Ascending aorta (tissue), 2 donors: ENCODE measurements around the gene LIN7A. TPM values are rescaled to one million over a fixed set of nuclear protein-coding genes. Genes with fewer than 3 reads are reported as not detected.

Experiments
- DNase-seq, 2 donors: peaks; one replicate each; pipeline ENCODE4 v3.0.0-alpha.2; 2019; ENCODE audit warnings: low spot score in 2 of 2
- H3K27ac ChIP-seq, 2 donors: fragments of 200-600 bp; sonication (generic); one replicate each; pipeline ENCODE4 v1.5.1; 2016 to 2017; ENCODE audit warnings: mild to moderate bottlenecking in 1 of 2
- H3K27me3 ChIP-seq: fragments of 200-600 bp; sonication (generic); one replicate; pipeline ENCODE4 v1.5.1; 2017
- H3K36me3 ChIP-seq, 2 donors: fragments of 200-600 bp; sonication (generic); one replicate each; pipeline ENCODE4 v1.5.1; 2016
- H3K4me1 ChIP-seq, 2 donors: fragments of 200-600 bp; sonication (generic); one replicate each; pipeline ENCODE4 v1.5.1; 2016 to 2017; ENCODE audit warnings: mild to moderate bottlenecking in 1 of 2
- H3K4me3 ChIP-seq, 2 donors: fragments of 200-600 bp; sonication (generic); one replicate each; pipeline ENCODE4 v1.5.1; 2016 to 2017; ENCODE audit warnings: mild to moderate bottlenecking in 1 of 2
- H3K9me3 ChIP-seq, 2 donors: fragments of 200-600 bp; sonication (generic); one replicate each; pipeline ENCODE4 v1.5.1; 2016
- CTCF ChIP-seq, 3 experiments: fragments of 200-600 bp in 2 of 3; fragments of 450-650 bp in 1 of 3; sonication (generic) in 2 of 3; IDR thresholded peaks; one replicate each; pipeline ENCODE4 v1.5.1; 2016 to 2019; ENCODE audit warnings: antibody characterized with exemption in 3 of 3, mild to moderate bottlenecking in 1 of 3, moderate library complexity in 1 of 3
- intact Hi-C: fragments of 100-400 bp; cut with DNase I; formaldehyde crosslinking; loops from one replicate; pipeline ENCODE4 v1.15.1; 2023
- total RNA-seq: library from RNA; depleted of rRNA; stranded (reverse); fragments of >200 nt; gene quantifications from one replicate; pipeline ENCODE4 v1.1.0, GENCODE V29; 2016

LIN7A gene
- total RNA-seq, 1 donor from 2014 or later = 4.6 TPM

GRCh38 chr12:80901661-80902060 lies 36.1 kb downstream of the LIN7A start:
- H3K9me3 ChIP-seq = no peaks in the 10 kb centered on the region
- no peaks in the 10 kb centered on the region for H3K27me3 ChIP-seq
- no peak for TF ChIP-seq CTCF (IDR thresholded peaks at IDR 0.05)
- H3K36me3 ChIP-seq = no peaks in the 10 kb centered on the region
- H3K27ac ChIP-seq = no peak overlapping the region
- intact Hi-C loops = no loop called here
- no peak overlapping the region for H3K4me3 ChIP-seq
- no peaks in the 10 kb centered on the region for H3K4me1 ChIP-seq
- no peak for DNase-seq

- TF ChIP-seq CTCF (IDR thresholded peaks at IDR 0.05) = no peak
Observed at GRCh38 chr12:80895240-80895639, 42.5 kb downstream of the LIN7A start.

GRCh38 chr12:80894179-80894578 lies 43.6 kb downstream of the LIN7A start:
- intact Hi-C loops = no loop called here
- TF ChIP-seq CTCF (IDR thresholded peaks at IDR 0.05) = no peak
- DNase-seq = no peak
- H3K36me3 ChIP-seq = no peaks in the 10 kb centered on the region
- no peaks in the 10 kb centered on the region for H3K9me3 ChIP-seq
- H3K4me1 ChIP-seq = no peaks in the 10 kb centered on the region
- no peak overlapping the region for H3K27ac ChIP-seq
- no peak overlapping the region for H3K4me3 ChIP-seq
- no peaks in the 10 kb centered on the region for H3K27me3 ChIP-seq

More at GRCh38 chr12:80895240-80895639, 42.5 kb downstream of the LIN7A start:
- Histone ChIP-seq H3K27ac (no peak overlapping the region), H3K27me3 (no peaks in the 10 kb centered on the region), H3K36me3 (no peaks in the 10 kb centered on the region), H3K4me1 (no peaks in the 10 kb centered on the region), H3K9me3 (no peaks in the 10 kb centered on the region), H3K4me3 (no peak overlapping the region)
- intact Hi-C loops = no loop called here
- no peak for DNase-seq

- H3K4me1 ChIP-seq = no peaks in the 10 kb centered on the region
- no peaks in the 10 kb centered on the region for H3K9me3 ChIP-seq
- no peak overlapping the region for H3K4me3 ChIP-seq
- H3K27me3 ChIP-seq = no peaks in the 10 kb centered on the region
- intact Hi-C loops = no loop called here
- H3K27ac ChIP-seq = no peak overlapping the region
- no peak for DNase-seq
- H3K36me3 ChIP-seq = no peaks in the 10 kb centered on the region
- TF ChIP-seq CTCF (IDR thresholded peaks at IDR 0.05) = no peak
Observed at GRCh38 chr12:80892597-80893445, 44.9 kb downstream of the LIN7A start.

- Histone ChIP-seq H3K4me3 (no peak overlapping the region), H3K27ac (no peak overlapping the region), H3K4me1 (no peaks in the 10 kb centered on the region), H3K27me3 (no peaks in the 10 kb centered on the region), H3K9me3 (no peaks in the 10 kb centered on the region), H3K36me3 (no peaks in the 10 kb centered on the region)
- DNase-seq = no peak
- no peak for TF ChIP-seq CTCF (IDR thresholded peaks at IDR 0.05)
- intact Hi-C loops = no loop called here
Observed at GRCh38 chr12:80884651-80885050, 53.1 kb downstream of the LIN7A start.
